HepG2 (cell line): ENCODE measurements around the gene USF2. TPM values are rescaled to one million over a fixed set of nuclear protein-coding genes. Genes with fewer than 3 reads are reported as not detected.

Source experiments
- ARNT2 ChIP-seq: sonication (generic); formaldehyde crosslinking; IDR thresholded peaks from 2 replicates; pipeline ENCODE4 v1.8.0; 2022; ENCODE audit warnings: mild to moderate bottlenecking, low read depth, missing genetic modification reagents, moderate library complexity
- NFE2L1 ChIP-seq: sonication (generic); formaldehyde crosslinking; IDR thresholded peaks from 2 replicates; pipeline ENCODE4 v1.4.0; 2020; ENCODE audit warnings: missing genetic modification reagents, mild to moderate bottlenecking, borderline replicate concordance
- NR2F2 ChIP-seq: IDR thresholded peaks from 2 replicates; pipeline ENCODE4 v1.6.1; 2012; ENCODE audit warnings: low read depth, inconsistent platforms, borderline replicate concordance
- POGZ ChIP-seq: sonication (generic); formaldehyde crosslinking; IDR thresholded peaks from 2 replicates; pipeline ENCODE4 v1.4.0; 2020; ENCODE audit warnings: mild to moderate bottlenecking, missing genetic modification reagents
- RORA ChIP-seq: sonication (generic); formaldehyde crosslinking; IDR thresholded peaks from 2 replicates; pipeline ENCODE4 v1.5.0; 2020; ENCODE audit warnings: mild to moderate bottlenecking, missing genetic modification reagents, moderate library complexity
- SMARCE1 ChIP-seq: fragments of 450-650 bp; IDR thresholded peaks from 2 replicates; pipeline ENCODE4 v1.6.1; 2017; ENCODE audit warnings: borderline replicate concordance
- STAT5B ChIP-seq: sonication (generic); formaldehyde crosslinking; IDR thresholded peaks from 2 replicates; pipeline ENCODE4 v1.4.0; 2020; ENCODE audit warnings: missing genetic modification reagents
- ZKSCAN8 ChIP-seq: IDR thresholded peaks from 2 replicates; pipeline ENCODE4 v1.6.1; 2016; ENCODE audit warnings: borderline replicate concordance, missing genetic modification reagents, missing compliant biosample characterization
- ZNF143 ChIP-seq: sonication (generic); formaldehyde crosslinking; IDR thresholded peaks from 2 replicates; pipeline ENCODE4 v1.4.0; 2020; ENCODE audit warnings: missing genetic modification reagents
- ZNF441 ChIP-seq: sonication (generic); formaldehyde crosslinking; IDR thresholded peaks from 2 replicates; pipeline ENCODE4 v1.7.0; 2021; ENCODE audit warnings: missing genetic modification reagents, borderline replicate concordance
- ZNF501 ChIP-seq: sonication (generic); formaldehyde crosslinking; IDR thresholded peaks from 2 replicates; pipeline ENCODE4 v1.5.1; 2020; ENCODE audit warnings: mild to moderate bottlenecking, moderate library complexity, missing genetic modification reagents
- ZNF746 ChIP-seq: sonication (generic); formaldehyde crosslinking; IDR thresholded peaks from 2 replicates; pipeline ENCODE4 v1.8.0; 2022; ENCODE audit warnings: mild to moderate bottlenecking, missing genetic modification reagents
- polyA plus RNA-seq, 8 experiments: library from polyadenylated mRNA; depleted of rRNA in 3 of 8; stranded (reverse) in 7 of 8; unstranded in 1 of 8; fragments of >200 nt; fragmentation: Illumina TruSeq in 4 of 8; extraction: Trizol in 4 of 8; gene quantifications; 2 replicates each; pipeline versions ENCODE4 v1.2.1 to v1.2.3, GENCODE V29; 2011 to 2016; ENCODE audit warnings: low read depth in 4 of 8, missing spikeins in 1 of 8, mixed read lengths in 1 of 8; ENCODE audit not compliant: insufficient read depth in 1 of 8
- total RNA-seq, 5 experiments: library from RNA; depleted of rRNA; stranded (reverse); fragments of >200 nt; fragmentation: Illumina TruSeq; extraction: Trizol; gene quantifications; 2 replicates each; pipeline ENCODE4 v1.2.3, GENCODE V29; 2016; ENCODE audit warnings: low read depth in 1 of 5
- TF ChIP-seq, protein P1 (sequence below), 2 experiments: fragments of 450-650 bp in 1 of 2; sonication (generic) in 1 of 2; formaldehyde crosslinking in 1 of 2; IDR thresholded peaks; 2 replicates each; pipeline versions ENCODE4 v1.6.1 to v1.8.0; 2016 to 2022; ENCODE audit warnings: antibody characterized with exemption in 1 of 2, mild to moderate bottlenecking in 1 of 2, missing genetic modification reagents in 1 of 2
- TF ChIP-seq, protein P2 (sequence below): sonication (generic); formaldehyde crosslinking; IDR thresholded peaks from 2 replicates; pipeline ENCODE4 v1.4.0; 2020; ENCODE audit warnings: missing genetic modification reagents
- TF ChIP-seq, protein P3 (sequence below): sonication (generic); formaldehyde crosslinking; IDR thresholded peaks from 2 replicates; pipeline ENCODE4 v1.5.0; 2020; ENCODE audit warnings: missing genetic modification reagents, mild to moderate bottlenecking, borderline replicate concordance

Gene USF2
- total and polyA plus RNA-seq, 2 of the 13 experiments (the other 11 are each of a cell fraction or from before 2014, with no cell fraction given) = 54.9 to 106 TPM

DNA sequence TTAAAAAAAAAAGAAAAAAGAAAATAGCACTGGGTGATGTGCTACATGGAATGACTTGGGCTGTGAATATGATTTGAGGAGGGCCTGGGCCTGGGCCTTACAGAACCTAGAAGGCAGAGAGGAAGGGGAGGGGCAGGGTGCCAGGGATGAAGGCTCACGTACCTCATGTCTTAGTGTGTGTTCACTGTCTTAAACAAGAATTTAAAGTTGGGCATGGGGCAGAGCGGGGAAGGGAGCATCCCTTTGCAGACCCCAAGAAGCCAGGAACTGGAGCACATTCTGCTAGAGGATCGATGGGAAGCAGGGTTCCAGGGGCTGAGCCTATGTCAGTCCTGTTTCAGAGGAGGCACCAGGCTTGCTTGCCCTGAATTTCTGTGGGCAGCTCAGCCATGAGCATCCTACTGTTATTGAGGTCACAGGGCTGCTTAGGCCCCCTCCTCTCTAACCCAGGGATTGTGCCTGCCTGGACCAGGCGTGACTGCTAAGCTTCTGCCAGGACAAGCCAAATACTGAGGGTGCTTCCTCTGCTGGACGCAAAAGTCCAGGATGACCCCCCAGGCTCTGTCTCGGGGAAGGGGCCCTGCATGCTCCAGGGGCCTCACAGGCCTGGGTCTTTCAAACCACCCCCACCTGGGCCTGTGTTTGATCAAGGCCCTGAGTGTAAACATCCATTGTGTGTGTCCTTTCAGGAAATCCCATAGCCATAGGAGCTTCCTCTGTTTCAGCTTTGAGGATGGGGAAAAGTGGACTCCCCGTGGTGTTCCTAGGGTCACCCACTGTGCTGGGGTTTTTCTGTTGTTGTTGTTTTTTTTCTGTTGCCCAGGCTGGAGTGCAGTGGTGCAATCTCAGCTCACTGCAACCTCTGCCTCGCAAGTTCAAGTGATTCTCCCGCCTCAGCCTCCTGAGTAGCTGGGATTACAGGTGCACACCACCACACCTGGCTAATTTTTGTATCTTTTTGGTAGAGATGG lies 15.2 kb upstream of the USF2 start (continued):
- TF ChIP-seq, protein P1, sequence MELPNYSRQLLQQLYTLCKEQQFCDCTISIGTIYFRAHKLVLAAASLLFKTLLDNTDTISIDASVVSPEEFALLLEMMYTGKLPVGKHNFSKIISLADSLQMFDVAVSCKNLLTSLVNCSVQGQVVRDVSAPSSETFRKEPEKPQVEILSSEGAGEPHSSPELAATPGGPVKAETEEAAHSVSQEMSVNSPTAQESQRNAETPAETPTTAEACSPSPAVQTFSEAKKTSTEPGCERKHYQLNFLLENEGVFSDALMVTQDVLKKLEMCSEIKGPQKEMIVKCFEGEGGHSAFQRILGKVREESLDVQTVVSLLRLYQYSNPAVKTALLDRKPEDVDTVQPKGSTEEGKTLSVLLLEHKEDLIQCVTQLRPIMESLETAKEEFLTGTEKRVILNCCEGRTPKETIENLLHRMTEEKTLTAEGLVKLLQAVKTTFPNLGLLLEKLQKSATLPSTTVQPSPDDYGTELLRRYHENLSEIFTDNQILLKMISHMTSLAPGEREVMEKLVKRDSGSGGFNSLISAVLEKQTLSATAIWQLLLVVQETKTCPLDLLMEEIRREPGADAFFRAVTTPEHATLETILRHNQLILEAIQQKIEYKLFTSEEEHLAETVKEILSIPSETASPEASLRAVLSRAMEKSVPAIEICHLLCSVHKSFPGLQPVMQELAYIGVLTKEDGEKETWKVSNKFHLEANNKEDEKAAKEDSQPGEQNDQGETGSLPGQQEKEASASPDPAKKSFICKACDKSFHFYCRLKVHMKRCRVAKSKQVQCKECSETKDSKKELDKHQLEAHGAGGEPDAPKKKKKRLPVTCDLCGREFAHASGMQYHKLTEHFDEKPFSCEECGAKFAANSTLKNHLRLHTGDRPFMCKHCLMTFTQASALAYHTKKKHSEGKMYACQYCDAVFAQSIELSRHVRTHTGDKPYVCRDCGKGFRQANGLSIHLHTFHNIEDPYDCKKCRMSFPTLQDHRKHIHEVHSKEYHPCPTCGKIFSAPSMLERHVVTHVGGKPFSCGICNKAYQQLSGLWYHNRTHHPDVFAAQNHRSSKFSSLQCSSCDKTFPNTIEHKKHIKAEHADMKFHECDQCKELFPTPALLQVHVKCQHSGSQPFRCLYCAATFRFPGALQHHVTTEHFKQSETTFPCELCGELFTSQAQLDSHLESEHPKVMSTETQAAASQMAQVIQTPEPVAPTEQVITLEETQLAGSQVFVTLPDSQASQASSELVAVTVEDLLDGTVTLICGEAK (IDR thresholded peaks at IDR 0.05) = no peak
- TF ChIP-seq, protein P1 (CRISPR knock-in tag; IDR thresholded peaks at IDR 0.05) = no peak
- TF ChIP-seq ARNT2 (CRISPR knock-in tag) (no peak), NFE2L1 (no peak), NR2F2 (no peak), ZNF501 (CRISPR knock-in tag) (peak; percentile 40; the same call in 1 of the 2 replicates), POGZ (CRISPR knock-in tag) (0 out of 2 replicates have a peak, but pooled peaks have one; percentile 17), ZNF746 (CRISPR knock-in tag) (no peak), STAT5B (CRISPR knock-in tag) (no peak), ZNF441 (CRISPR knock-in tag) (no peak), SMARCE1 (no peak), RORA (CRISPR knock-in tag) (no peak), ZNF143 (CRISPR knock-in tag) (no peak), ZKSCAN8 (CRISPR knock-in tag) (0 out of 2 replicates have a peak, but pooled peaks have one; percentile 44)
- TF ChIP-seq, protein P2, sequence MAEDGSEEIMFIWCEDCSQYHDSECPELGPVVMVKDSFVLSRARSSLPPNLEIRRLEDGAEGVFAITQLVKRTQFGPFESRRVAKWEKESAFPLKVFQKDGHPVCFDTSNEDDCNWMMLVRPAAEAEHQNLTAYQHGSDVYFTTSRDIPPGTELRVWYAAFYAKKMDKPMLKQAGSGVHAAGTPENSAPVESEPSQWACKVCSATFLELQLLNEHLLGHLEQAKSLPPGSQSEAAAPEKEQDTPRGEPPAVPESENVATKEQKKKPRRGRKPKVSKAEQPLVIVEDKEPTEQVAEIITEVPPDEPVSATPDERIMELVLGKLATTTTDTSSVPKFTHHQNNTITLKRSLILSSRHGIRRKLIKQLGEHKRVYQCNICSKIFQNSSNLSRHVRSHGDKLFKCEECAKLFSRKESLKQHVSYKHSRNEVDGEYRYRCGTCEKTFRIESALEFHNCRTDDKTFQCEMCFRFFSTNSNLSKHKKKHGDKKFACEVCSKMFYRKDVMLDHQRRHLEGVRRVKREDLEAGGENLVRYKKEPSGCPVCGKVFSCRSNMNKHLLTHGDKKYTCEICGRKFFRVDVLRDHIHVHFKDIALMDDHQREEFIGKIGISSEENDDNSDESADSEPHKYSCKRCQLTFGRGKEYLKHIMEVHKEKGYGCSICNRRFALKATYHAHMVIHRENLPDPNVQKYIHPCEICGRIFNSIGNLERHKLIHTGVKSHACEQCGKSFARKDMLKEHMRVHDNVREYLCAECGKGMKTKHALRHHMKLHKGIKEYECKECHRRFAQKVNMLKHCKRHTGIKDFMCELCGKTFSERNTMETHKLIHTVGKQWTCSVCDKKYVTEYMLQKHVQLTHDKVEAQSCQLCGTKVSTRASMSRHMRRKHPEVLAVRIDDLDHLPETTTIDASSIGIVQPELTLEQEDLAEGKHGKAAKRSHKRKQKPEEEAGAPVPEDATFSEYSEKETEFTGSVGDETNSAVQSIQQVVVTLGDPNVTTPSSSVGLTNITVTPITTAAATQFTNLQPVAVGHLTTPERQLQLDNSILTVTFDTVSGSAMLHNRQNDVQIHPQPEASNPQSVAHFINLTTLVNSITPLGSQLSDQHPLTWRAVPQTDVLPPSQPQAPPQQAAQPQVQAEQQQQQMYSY = no peak
- TF ChIP-seq, protein P3, sequence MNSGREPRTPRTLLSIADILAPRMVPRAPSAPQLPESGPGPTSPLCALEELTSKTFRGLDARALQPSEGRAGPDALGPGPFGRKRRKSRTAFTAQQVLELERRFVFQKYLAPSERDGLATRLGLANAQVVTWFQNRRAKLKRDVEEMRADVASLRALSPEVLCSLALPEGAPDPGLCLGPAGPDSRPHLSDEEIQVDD (CRISPR knock-in tag) = no peak
